Activated CD8-positive, alpha-beta memory T cell treated with anti-CD3 and anti-CD28 coated beads, Interleukin-2, amount 10 ng/mL, durations not matched to agents 7 days and 5 days (primary cell): ENCODE measurements around the gene BCL2L2. TPM values are rescaled to one million over a fixed set of nuclear protein-coding genes. Genes with fewer than 3 reads are reported as not detected.
"Not testable (repeated sequence)": the region's sequence is repeated elsewhere in the genome, so short reads cannot be mapped to it uniquely, and the experiment has no call there.

Experiments used
- ATAC-seq: fragments of 150-1000 bp; cut with Tn5 transposase; one replicate; pipeline ENCODE4 v1.10.0; 2021; ENCODE audit warnings: moderate library complexity
- CTCF ChIA-PET: fragments of 350-600 bp; sonication (Branson Sonifier 250); formaldehyde crosslinking; loops from one replicate; lab custom pipeline; 2021; ENCODE audit warnings: antibody characterized with exemption; lab: Charles Lee
- DNase-seq: peaks from one replicate; pipeline ENCODE4 v3.0.0-alpha.2; 2020
- H3K27ac Mint-ChIP-seq: one replicate; pipeline ENCODE4 v1.8.0; 2021; ENCODE audit warnings: mild to moderate bottlenecking, mixed read lengths
- H3K27me3 Mint-ChIP-seq: one replicate; pipeline ENCODE4 v1.8.0; 2021; ENCODE audit warnings: mixed read lengths
- H3K36me3 Mint-ChIP-seq: one replicate; pipeline ENCODE4 v1.8.0; 2021; ENCODE audit warnings: mild to moderate bottlenecking, mixed read lengths
- H3K4me1 Mint-ChIP-seq: one replicate; pipeline ENCODE4 v1.8.0; 2021; ENCODE audit warnings: mixed read lengths
- H3K4me3 Mint-ChIP-seq: one replicate; pipeline ENCODE4 v1.8.0; 2021; ENCODE audit warnings: mild to moderate bottlenecking, moderate library complexity, mixed read lengths
- H3K9me3 Mint-ChIP-seq: one replicate; pipeline ENCODE4 v1.8.0; 2022; ENCODE audit warnings: low read depth, mixed read lengths
- total RNA-seq, 2 experiments: library from RNA; stranded (reverse); gene quantifications; one replicate each; pipeline ENCODE4 v1.2.3, GENCODE V29; 2021

The BCL2L2 gene
- 1 to 10 TPM; 3.1 to 3.7 TPM for total RNA-seq

DNA sequence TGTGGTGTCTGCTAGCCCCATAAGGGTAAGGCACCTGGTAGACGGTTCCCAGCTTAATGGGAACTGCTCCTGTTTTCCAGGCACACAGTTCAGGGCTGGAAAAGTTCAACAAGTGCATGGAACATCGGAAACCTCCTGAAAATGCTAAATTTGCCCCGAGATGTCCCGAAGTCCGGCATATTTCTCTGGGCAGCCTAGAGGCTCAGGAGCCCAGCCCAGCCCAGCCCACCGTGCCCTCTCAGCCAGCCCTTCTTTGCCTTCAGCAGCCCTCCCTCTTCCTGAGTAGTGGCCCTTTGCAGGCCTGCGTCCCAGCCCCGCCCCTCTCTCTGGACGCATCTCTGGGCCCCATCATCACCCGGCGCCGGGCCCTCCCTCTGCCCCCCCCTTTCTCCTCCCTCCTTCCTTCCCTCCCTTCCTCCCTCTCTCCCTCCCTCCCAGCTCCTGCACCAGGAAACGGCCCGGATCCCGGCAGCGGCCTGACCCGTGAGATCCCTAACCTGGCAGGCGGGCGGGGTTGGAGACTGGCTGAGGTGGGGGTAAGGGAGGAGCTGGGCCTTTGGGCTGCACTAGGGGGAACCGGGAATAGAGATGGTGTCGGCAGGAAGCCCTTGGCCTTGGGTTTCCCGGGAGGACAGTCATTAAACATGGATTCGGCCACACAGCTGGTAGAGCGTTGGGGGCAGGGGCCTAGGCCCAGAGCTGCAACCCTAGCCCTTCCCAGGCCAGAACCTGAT lies at the start of gene BCL2L2:
Gene BCL2L2 (plus strand): TSS at position 422 of the 734 bp plus-strand sequence. CDS start 935 bp downstream, outside the sequence.
- Mint-ChIP-seq H3K4me1 (peaks cover 16% of the 10 kb centered on the region), H3K9me3 (no peaks in the 10 kb centered on the region), H3K4me3 (peak within 1 kb of the TSS; percentile 59), H3K36me3 (peaks cover 2% of the 10 kb centered on the region), H3K27me3 (peaks cover 18% of the 10 kb centered on the region), H3K27ac (peak within 1 kb of the TSS; percentile 46)
- ATAC-seq (no peak), DNase-seq (peak; percentile 61)
- CTCF ChIA-PET: interaction anchor here (0.6 to 8.9 kb wide), 4 partner anchors 14 to 186 kb away, joined by 3 to 119 read pairs (median 4); partner anchors contain the start of gene PABPN1

- Mint-ChIP-seq H3K4me1 (no peaks in the 10 kb centered on the region), H3K4me3 (no peak overlapping the region), H3K9me3 (no peaks in the 10 kb centered on the region), H3K27ac (no peak overlapping the region), H3K36me3 (no peaks in the 10 kb centered on the region), H3K27me3 (peaks cover 57% of the 10 kb centered on the region)
- CTCF ChIA-PET: no interaction called here
- DNase-seq (no peak), ATAC-seq (no peak)
Measured at GRCh38 chr14:23258256-23258655, 48.4 kb upstream of the BCL2L2 start.

DNA sequence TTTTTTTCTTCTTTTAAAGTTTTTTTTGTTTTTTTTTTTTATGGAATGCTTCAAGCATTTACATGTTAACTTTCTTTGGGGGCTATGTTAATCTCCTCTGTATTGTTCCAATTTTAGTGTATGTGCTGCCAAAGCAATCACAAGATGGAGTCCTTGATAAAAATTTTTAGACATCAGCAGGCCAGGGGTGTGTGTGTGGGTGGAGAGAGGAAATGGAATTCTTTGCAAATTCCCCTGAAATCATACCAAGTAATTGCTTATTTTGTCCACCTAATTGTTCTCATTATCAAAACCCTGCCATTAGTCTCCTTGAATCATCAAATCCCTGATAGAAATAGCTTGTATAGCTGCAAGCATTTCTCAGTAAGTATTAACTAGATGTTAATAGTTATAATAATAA lies 47.2 kb upstream of the BCL2L2 start:
- no peak overlapping the region for H3K27ac Mint-ChIP-seq
- ATAC-seq (no peak), DNase-seq (no peak)
- no peaks in the 10 kb centered on the region for H3K4me1 Mint-ChIP-seq
- peaks cover 60% of the 10 kb centered on the region for H3K27me3 Mint-ChIP-seq
- no peak overlapping the region for H3K4me3 Mint-ChIP-seq
- H3K36me3 Mint-ChIP-seq: no peaks in the 10 kb centered on the region
- CTCF ChIA-PET: interaction anchor here (1.3 to 1.7 kb wide), 2 partner anchors 14 to 139 kb away, joined by 3 to 7 read pairs; no protein-coding TSS in a partner anchor
- no peaks in the 10 kb centered on the region for H3K9me3 Mint-ChIP-seq

DNA sequence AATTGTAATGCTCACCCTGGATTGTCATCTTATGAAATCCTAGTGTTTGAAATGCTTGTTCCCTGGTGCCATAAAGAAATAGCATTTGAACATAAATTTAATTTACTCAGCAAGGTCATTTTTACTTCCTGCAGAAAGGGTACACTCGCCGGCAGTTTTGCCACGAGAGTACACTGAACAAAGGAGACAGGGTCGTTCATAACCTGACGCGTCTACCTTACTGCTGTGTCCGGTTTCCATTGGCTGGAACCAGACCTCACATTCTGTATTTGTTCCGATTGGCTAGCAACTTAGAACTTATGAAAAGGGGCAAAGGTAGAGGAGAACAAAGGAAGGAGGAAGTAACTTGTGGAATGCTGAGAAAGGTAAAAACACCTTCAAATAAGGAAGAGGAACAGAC lies 45.8 kb upstream of the BCL2L2 start:
- H3K27me3 Mint-ChIP-seq: peaks cover 64% of the 10 kb centered on the region
- H3K4me3 Mint-ChIP-seq, H3K9me3 Mint-ChIP-seq, H3K27ac Mint-ChIP-seq, DNase-seq, H3K36me3 Mint-ChIP-seq, ATAC-seq, H3K4me1 Mint-ChIP-seq: not testable (repeated sequence)
- CTCF ChIA-PET: interaction anchor here (0.9 to 1.7 kb wide), 2 partner anchors 119 to 140 kb away, joined by 3 to 7 read pairs; no protein-coding TSS in a partner anchor

DNA sequence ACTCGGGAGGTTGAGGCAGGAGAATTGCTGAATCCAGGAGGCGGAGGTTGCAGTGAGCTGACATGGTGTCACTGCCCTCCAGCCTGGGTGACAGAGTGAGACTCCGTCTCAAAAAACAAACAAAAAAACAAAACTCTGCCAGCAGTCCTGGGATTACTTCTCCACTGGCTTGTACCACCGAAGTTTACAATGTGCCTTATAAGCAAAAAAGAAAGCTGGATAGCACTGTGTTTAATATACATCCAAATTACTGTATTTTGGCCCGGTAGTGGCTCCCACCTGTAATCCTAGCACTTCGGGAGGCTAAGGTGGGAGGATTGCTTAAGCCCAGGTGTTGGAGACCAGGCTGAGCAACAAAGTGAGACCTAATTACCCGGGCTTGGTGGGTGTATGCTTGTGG lies 37.4 kb upstream of the BCL2L2 start:
- ATAC-seq (no peak), DNase-seq (no peak)
- Mint-ChIP-seq H3K9me3 (no peaks in the 10 kb centered on the region), H3K27me3 (peaks cover 20% of the 10 kb centered on the region), H3K36me3 (no peaks in the 10 kb centered on the region), H3K4me3 (no peak overlapping the region), H3K4me1 (no peaks in the 10 kb centered on the region), H3K27ac (no peak overlapping the region)
- CTCF ChIA-PET: interaction anchor here (1.5 kb wide), 1 partner anchor 111 kb away, joined by 5 read pairs; no protein-coding TSS in a partner anchor

- H3K4me3 Mint-ChIP-seq: no peak overlapping the region
- ATAC-seq (no peak), DNase-seq (no peak)
- no peaks in the 10 kb centered on the region for H3K4me1 Mint-ChIP-seq
- peaks cover 1% of the 10 kb centered on the region for H3K36me3 Mint-ChIP-seq
- H3K27me3 Mint-ChIP-seq: no peaks in the 10 kb centered on the region
- H3K9me3 Mint-ChIP-seq: no peaks in the 10 kb centered on the region
- no peak overlapping the region for H3K27ac Mint-ChIP-seq
- CTCF ChIA-PET: interaction anchor here (1.1 to 1.8 kb wide), 2 partner anchors 155 to 207 kb away, joined by 3 to 5 read pairs; no protein-coding TSS in a partner anchor
Measured at GRCh38 chr14:23275412-23275811, 31.2 kb upstream of the BCL2L2 start.

GRCh38 chr14:23277189-23277588 lies 29.4 kb upstream of the BCL2L2 start:
- DNase-seq (no peak), ATAC-seq (no peak)
- CTCF ChIA-PET: interaction anchor here (1.0 to 1.8 kb wide), 3 partner anchors 12 to 157 kb away, joined by 3 to 6 read pairs (median 3); no protein-coding TSS in a partner anchor
- no peaks in the 10 kb centered on the region for H3K27me3 Mint-ChIP-seq
- H3K4me3 Mint-ChIP-seq: no peak overlapping the region
- no peak overlapping the region for H3K27ac Mint-ChIP-seq
- no peaks in the 10 kb centered on the region for H3K4me1 Mint-ChIP-seq
- H3K36me3 Mint-ChIP-seq: peaks cover 1% of the 10 kb centered on the region
- H3K9me3 Mint-ChIP-seq: no peaks in the 10 kb centered on the region

DNA sequence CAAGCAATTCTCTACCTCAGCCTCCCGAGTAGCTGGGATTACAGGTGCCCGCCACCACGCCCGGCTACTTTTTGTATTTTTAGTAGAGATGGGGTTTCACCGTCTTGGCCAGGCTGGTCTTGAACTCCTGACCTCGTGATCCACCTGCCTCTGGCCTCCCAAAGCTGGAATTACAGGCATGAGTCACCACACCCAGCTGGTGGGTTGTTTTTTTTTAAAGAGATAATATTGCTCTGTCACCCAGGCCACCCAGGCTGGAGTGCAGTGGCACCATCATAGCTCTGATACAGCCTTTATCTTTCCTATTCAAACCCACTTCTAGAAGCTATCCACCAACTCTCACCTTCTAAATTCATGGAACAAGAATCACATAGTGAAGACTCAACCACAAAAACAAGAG lies 28.7 kb upstream of the BCL2L2 start:
- CTCF ChIA-PET: interaction anchor here (1.0 to 1.8 kb wide), 2 partner anchors 157 kb away, joined by 4 to 6 read pairs; no protein-coding TSS in a partner anchor
- H3K27ac Mint-ChIP-seq, H3K4me3 Mint-ChIP-seq, DNase-seq, H3K9me3 Mint-ChIP-seq, ATAC-seq, H3K4me1 Mint-ChIP-seq, H3K27me3 Mint-ChIP-seq, H3K36me3 Mint-ChIP-seq: not testable (repeated sequence)

DNA sequence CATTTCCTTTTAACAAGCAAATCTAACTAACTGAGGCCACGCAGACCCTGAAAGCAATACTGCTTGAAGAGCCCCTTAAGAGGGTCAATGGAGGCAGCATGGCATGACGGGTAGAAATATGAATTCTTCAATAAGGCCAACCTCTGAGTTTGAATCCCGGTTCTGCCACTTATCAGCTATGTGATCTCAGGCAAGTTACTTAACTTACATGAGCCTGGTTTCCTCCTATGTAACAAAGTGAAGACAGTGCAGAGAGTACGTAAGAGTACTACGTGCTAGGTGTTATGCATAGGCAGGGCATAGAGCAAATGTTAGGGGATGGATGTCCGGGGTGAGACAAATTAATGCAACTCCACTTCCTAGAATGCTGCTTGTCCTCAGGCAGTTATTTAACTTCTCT lies 25.4 kb upstream of the BCL2L2 start:
- no peaks in the 10 kb centered on the region for H3K27me3 Mint-ChIP-seq
- no peak overlapping the region for H3K4me3 Mint-ChIP-seq
- no peaks in the 10 kb centered on the region for H3K9me3 Mint-ChIP-seq
- peaks cover 11% of the 10 kb centered on the region for H3K4me1 Mint-ChIP-seq
- CTCF ChIA-PET: interaction anchor here (1.3 to 4.2 kb wide), 2 partner anchors 19 to 160 kb away, joined by 4 to 12 read pairs; no protein-coding TSS in a partner anchor
- no peak overlapping the region for H3K27ac Mint-ChIP-seq
- no peak for DNase-seq
- no peak for ATAC-seq
- H3K36me3 Mint-ChIP-seq: peaks cover 3% of the 10 kb centered on the region

DNA sequence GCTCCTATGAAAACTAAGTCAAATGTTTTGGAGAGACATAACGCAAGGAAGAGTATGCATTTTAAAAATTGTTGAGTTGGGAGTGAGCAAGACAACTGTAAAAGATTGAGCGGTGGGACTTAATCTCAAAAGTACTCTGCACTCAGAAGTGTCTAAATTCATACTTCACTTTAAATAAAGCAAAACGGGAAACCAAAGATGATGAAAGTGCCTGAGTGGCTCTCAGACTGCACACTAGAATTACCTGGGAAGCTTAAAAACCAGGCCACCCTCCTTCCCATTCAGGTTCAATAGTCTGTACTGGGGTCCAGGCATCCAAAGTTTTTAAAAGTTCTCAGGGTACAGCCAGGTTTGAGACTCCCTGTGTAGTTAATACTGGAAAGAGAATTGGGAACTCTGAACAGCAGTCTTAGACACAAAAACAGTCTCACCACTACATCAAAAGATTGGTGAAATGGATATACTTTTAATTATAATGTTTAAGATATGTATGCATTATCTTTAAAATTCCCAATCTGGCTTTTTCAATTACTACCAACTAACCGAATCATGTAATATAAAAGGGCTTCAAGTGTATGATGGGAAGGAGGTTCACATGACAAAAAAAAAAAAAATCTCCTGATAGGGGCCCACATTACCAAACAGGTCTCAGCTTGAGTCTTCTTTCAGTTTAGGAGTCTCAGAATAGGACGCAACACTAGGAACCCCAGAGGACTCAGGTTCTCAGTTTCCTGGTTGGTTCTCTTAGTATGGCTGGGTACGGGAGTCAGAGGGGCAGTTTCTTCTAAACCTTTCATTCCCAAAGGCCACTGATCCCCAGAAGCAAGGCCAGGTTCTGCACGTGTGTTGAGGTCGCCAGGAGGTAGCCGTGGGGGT lies 21.7 kb upstream of the BCL2L2 start:
- Mint-ChIP-seq H3K4me1 (peaks cover 19% of the 10 kb centered on the region), H3K9me3 (no peaks in the 10 kb centered on the region), H3K27me3 (no peaks in the 10 kb centered on the region), H3K27ac (peak overlapping the region; percentile 88), H3K4me3 (peak overlapping the region; percentile 86), H3K36me3 (peaks cover 2% of the 10 kb centered on the region)
- ATAC-seq: no peak
- no peak for DNase-seq
- CTCF ChIA-PET: interaction anchor here (0.8 to 4.2 kb wide), 4 partner anchors 17 to 208 kb away, joined by 3 to 26 read pairs (median 10); partner anchors contain the start of gene PPP1R3E

DNA sequence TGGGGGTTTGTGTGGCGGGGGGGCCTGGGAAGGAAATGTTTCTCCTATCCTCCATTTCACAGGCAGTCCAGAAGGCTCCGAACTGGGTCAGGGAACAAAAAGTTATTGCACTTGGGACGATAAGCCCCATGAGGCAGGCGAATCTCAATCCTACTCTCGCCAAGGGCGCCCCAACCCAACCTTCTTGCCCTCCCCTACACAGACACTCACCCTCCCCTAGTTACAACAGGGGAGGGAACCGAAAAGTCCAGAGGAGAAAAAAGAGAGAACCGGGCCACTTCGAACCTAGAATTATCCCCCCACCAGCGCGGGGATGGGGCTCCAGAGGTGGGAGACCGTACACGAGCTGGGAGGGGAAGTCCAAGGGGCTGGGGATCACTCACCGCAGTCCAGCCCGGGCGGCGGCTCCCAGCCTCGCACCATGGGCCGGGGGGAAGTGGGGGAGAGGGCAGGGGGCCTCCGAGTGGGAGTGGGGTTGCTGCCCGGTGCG lies 21.1 kb upstream of the BCL2L2 start:
- Mint-ChIP-seq H3K27me3 (no peaks in the 10 kb centered on the region), H3K9me3 (no peaks in the 10 kb centered on the region), H3K36me3 (peaks cover 2% of the 10 kb centered on the region), H3K4me1 (peaks cover 19% of the 10 kb centered on the region), H3K4me3 (peak overlapping the region; percentile 86), H3K27ac (peak overlapping the region; percentile 88)
- CTCF ChIA-PET: interaction anchor here (0.8 to 4.2 kb wide), 10 partner anchors 9 to 208 kb away, joined by 3 to 26 read pairs (median 8); partner anchors contain the start of genes PABPN1 and PPP1R3E
- DNase-seq: no peak
- ATAC-seq: peak; percentile 10

DNA sequence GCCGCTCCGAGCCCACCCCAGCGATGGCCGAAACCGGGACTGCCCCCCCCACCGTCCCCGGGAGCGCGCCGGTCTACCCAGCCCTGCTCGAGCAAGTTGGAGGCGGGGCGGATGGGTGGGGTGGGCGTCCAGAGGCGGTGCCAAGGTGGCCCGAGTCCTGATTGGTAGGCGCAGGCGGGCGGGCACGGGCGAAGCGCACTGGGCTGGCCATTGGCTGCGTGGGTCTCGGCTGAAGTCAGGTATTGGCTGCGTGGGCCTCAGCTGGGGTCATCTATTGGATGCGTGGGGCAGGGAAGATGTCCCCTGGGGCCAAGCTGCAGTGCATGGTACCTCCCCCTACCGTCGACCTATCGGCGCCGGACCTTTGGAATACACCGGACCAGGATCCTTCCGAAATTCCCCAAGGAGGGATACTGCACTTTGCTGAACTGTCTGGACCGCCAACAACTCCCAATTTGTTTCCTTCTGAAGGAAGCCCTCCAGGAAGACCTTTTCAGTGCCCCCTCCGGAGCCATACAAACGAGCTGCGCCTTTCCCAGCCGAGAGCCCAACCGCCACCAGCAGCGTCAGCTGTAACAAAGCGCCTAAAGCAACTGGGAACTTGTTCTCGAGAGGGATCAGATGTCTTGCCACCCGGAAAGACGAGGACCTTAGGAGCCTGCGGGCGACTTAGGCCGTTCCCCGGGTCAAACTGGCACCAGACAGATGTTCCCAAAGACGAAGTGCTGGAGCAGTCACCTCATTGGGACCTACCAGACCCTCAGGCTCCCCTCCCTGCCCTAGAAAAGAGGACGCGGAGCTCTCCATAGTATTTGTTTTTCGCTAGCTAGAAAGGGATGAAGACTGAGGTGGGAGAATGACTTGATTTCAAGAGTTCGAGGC lies 20.4 kb upstream of the BCL2L2 start, which contains the start of gene HOMEZ:
Gene HOMEZ (minus strand): TSS at position 113 of the 882 bp plus-strand sequence. CDS start 180 bp downstream, outside the sequence.
- H3K4me1 Mint-ChIP-seq: peaks cover 19% of the 10 kb centered on the region
- peak within 1 kb of the TSS; percentile 88 for H3K27ac Mint-ChIP-seq
- H3K4me3 Mint-ChIP-seq: peak within 1 kb of the TSS; percentile 86
- H3K27me3 Mint-ChIP-seq: no peaks in the 10 kb centered on the region
- CTCF ChIA-PET: interaction anchor here (0.7 to 3.6 kb wide), 13 partner anchors 8 to 273 kb away, joined by 3 to 26 read pairs (median 5); partner anchors contain the start of genes PABPN1 and PPP1R3E
- peaks cover 2% of the 10 kb centered on the region for H3K36me3 Mint-ChIP-seq
- peak; percentile 99 for DNase-seq
- no peaks in the 10 kb centered on the region for H3K9me3 Mint-ChIP-seq
- ATAC-seq: peak; percentile 99
